DMS79 treated with DMSO at 0.1 percent for 48 hours (cell line): ENCODE results near the gene CHST11.

ENCODE experiments used
- DNase-seq: peaks from one replicate; lab custom pipeline; 2025; lab: John Stamatoyannopoulos, UW

CHST11 gene

GRCh38 chr12:104699489-104700190 lies 242.9 kb downstream of the CHST11 start:
- no peak for DNase-seq

GRCh38 chr12:104700324-104700723 lies 243.6 kb downstream of the CHST11 start:
- DNase-seq = no peak

GRCh38 chr12:104701301-104701700 lies 244.6 kb downstream of the CHST11 start:
- no peak for DNase-seq

GRCh38 chr12:104701756-104702155 lies 245.0 kb downstream of the CHST11 start:
- no peak for DNase-seq

GRCh38 chr12:104702565-104703139 lies 245.9 kb downstream of the CHST11 start:
- no peak for DNase-seq

- DNase-seq = no peak
These were observed 246.6 kb downstream of the CHST11 start for GRCh38 chr12:104703372-104703771.

- no peak for DNase-seq
These were observed 247.6 kb downstream of the CHST11 start for GRCh38 chr12:104704224-104704779.

GRCh38 chr12:104707194-104707593 lies 250.4 kb downstream of the CHST11 start:
- DNase-seq = no peak

GRCh38 chr12:104707794-104708558 lies 251.2 kb downstream of the CHST11 start:
- no peak for DNase-seq

GRCh38 chr12:104708891-104709290 lies 252.1 kb downstream of the CHST11 start:
- DNase-seq = no peak

GRCh38 chr12:104709692-104710435 lies 253.1 kb downstream of the CHST11 start:
- no peak for DNase-seq

- DNase-seq = peak; percentile 14
These were observed 254.4 kb downstream of the CHST11 start for GRCh38 chr12:104710940-104711689.

- DNase-seq = no peak
These were observed 255.7 kb downstream of the CHST11 start for GRCh38 chr12:104712477-104712876.

- no peak for DNase-seq
These were observed 256.2 kb downstream of the CHST11 start for GRCh38 chr12:104712968-104713367.

- DNase-seq = no peak
These were observed 256.7 kb downstream of the CHST11 start for GRCh38 chr12:104713444-104713843.

- no peak for DNase-seq
These were observed 257.6 kb downstream of the CHST11 start for GRCh38 chr12:104714369-104714768.

GRCh38 chr12:104716172-104716571 lies 259.4 kb downstream of the CHST11 start:
- DNase-seq = no peak

GRCh38 chr12:104718304-104718929 lies 261.7 kb downstream of the CHST11 start:
- DNase-seq = peak; percentile 79

GRCh38 chr12:104719700-104720338 lies 263.1 kb downstream of the CHST11 start:
- DNase-seq = no peak

GRCh38 chr12:104720339-104721038 lies 263.7 kb downstream of the CHST11 start:
- no peak for DNase-seq
